Neural cell (in vitro differentiated cells): ENCODE measurements around the gene TFPI. TPM values are rescaled to one million over a fixed set of nuclear protein-coding genes. Genes with fewer than 3 reads are reported as not detected.
"Not testable (repeated sequence)": the region's sequence is repeated elsewhere in the genome, so short reads cannot be mapped to it uniquely, and the experiment has no call there.

ENCODE experiments used
- H2AFZ ChIP-seq: fragments of 200-600, 300-800 bp; sonication (generic), shearing (Covaris generic); 2 replicates; pipeline ENCODE4 v1.6.0; 2014; ENCODE audit warnings: low read depth, mild to moderate bottlenecking, antibody characterized with exemption, low read length, moderate library complexity
- H3F3A ChIP-seq: fragments of 200-600 bp; shearing (Covaris generic); 2 replicates; pipeline ENCODE4 v1.6.1; 2016; ENCODE audit warnings: mild to moderate bottlenecking, moderate library complexity, mixed read lengths, antibody characterized with exemption, low read length; ENCODE audit not compliant: insufficient read depth, poor library complexity, severe bottlenecking
- H3K27ac ChIP-seq: fragments of 200-600, 300-800 bp; sonication (generic), shearing (Covaris generic); 2 replicates; pipeline ENCODE4 v1.5.1; 2014; ENCODE audit warnings: mild to moderate bottlenecking, low read length, moderate library complexity
- H3K27me3 ChIP-seq: fragments of 300-800, 200-600 bp; sonication (generic), shearing (Covaris generic); 2 replicates; pipeline ENCODE4 v1.6.0; 2014; ENCODE audit warnings: mild to moderate bottlenecking, low read depth, low read length, moderate library complexity; ENCODE audit not compliant: insufficient read depth
- H3K36me3 ChIP-seq: fragments of 300-800, 200-600 bp; sonication (generic), shearing (Covaris generic); 2 replicates; pipeline ENCODE4 v1.5.1; 2014; ENCODE audit warnings: mild to moderate bottlenecking, antibody characterized with exemption, low read length, moderate library complexity; ENCODE audit not compliant: insufficient read depth
- H3K4me2 ChIP-seq: fragments of 300-800, 200-600 bp; sonication (generic), shearing (Covaris generic); 2 replicates; pipeline ENCODE4 v1.6.0; 2014; ENCODE audit warnings: mild to moderate bottlenecking, low read length
- H3K4me3 ChIP-seq: fragments of 300-800, 200-600 bp; sonication (generic), shearing (Covaris generic); 2 replicates; pipeline ENCODE4 v1.5.1; 2014; ENCODE audit warnings: mild to moderate bottlenecking, low read length, moderate library complexity
- H3K79me2 ChIP-seq: fragments of 200-600 bp; shearing (Covaris generic); replicated peaks from 2 replicates; pipeline ENCODE4 v1.6.0; 2014; ENCODE audit warnings: mild to moderate bottlenecking, low read length, moderate library complexity; ENCODE audit not compliant: insufficient read depth
- H3K9ac ChIP-seq: fragments of 300-800, 200-600 bp; sonication (generic), shearing (Covaris generic); 2 replicates; pipeline ENCODE4 v1.6.1; 2016; ENCODE audit warnings: mild to moderate bottlenecking, low read length, mixed read lengths
- H3K9me2 ChIP-seq: fragments of 200-600 bp; shearing (Covaris generic); 2 replicates; pipeline ENCODE4 v1.6.1; 2016; ENCODE audit warnings: mild to moderate bottlenecking, low read length, mixed read lengths; ENCODE audit not compliant: insufficient read depth
- H3K9me3 ChIP-seq: fragments of 200-600, 300-800 bp; sonication (generic), shearing (Covaris generic); 2 replicates; pipeline ENCODE4 v1.6.1; 2016; ENCODE audit warnings: mild to moderate bottlenecking, mixed run types, low read length, moderate library complexity, mixed read lengths
- H4K20me1 ChIP-seq: fragments of 200-600 bp; shearing (Covaris generic); 2 replicates; pipeline ENCODE4 v1.6.1; 2016; ENCODE audit warnings: mild to moderate bottlenecking, mixed run types; ENCODE audit not compliant: insufficient read depth
- CTCF ChIP-seq: fragments of 450-650 bp; IDR thresholded peaks from 2 replicates; pipeline ENCODE4 v1.5.1; 2014; ENCODE audit warnings: antibody characterized with exemption, mild to moderate bottlenecking, moderate library complexity; ENCODE audit not compliant: poor library complexity, severe bottlenecking
- EP300 ChIP-seq: fragments of 450-650 bp; conservative IDR thresholded peaks from 2 replicates; pipeline ENCODE4 v1.6.1; 2014; ENCODE audit warnings: antibody characterized with exemption, mild to moderate bottlenecking, moderate library complexity; ENCODE audit not compliant: poor library complexity, severe bottlenecking
- EZH2 ChIP-seq: fragments of 200-600, 300-800 bp; shearing (Covaris generic), sonication (generic); IDR thresholded peaks from 2 replicates; pipeline ENCODE4 v1.6.1; 2014; ENCODE audit warnings: antibody characterized with exemption, low read length, borderline replicate concordance, mild to moderate bottlenecking; ENCODE audit not compliant: insufficient read depth, poor library complexity, severe bottlenecking
- MXI1 ChIP-seq: fragments of 450-650 bp; conservative IDR thresholded peaks from 2 replicates; pipeline ENCODE4 v1.6.1; 2014; ENCODE audit warnings: antibody characterized with exemption, mild to moderate bottlenecking; ENCODE audit not compliant: poor library complexity, severe bottlenecking
- POLR2AphosphoS5 ChIP-seq: IDR thresholded peaks from 2 replicates; pipeline ENCODE4 v1.6.1; 2012
- RAD21 ChIP-seq: fragments of 450-650 bp; conservative IDR thresholded peaks from 2 replicates; pipeline ENCODE4 v1.6.1; 2014; ENCODE audit warnings: antibody characterized with exemption, mild to moderate bottlenecking, moderate library complexity
- REST ChIP-seq: IDR thresholded peaks from 2 replicates; pipeline ENCODE4 v1.6.1; 2012; ENCODE audit warnings: borderline replicate concordance
- SMC3 ChIP-seq: fragments of 450-650 bp; conservative IDR thresholded peaks from 2 replicates; pipeline ENCODE4 v1.6.1; 2014; ENCODE audit warnings: antibody characterized with exemption, mild to moderate bottlenecking, moderate library complexity; ENCODE audit not compliant: poor library complexity
- TAF1 ChIP-seq: IDR thresholded peaks from 2 replicates; pipeline ENCODE4 v1.6.1; 2012; ENCODE audit warnings: low read depth
- polyA plus RNA-seq: library from polyadenylated mRNA; depleted of rRNA; stranded (reverse); fragments of >200 nt; gene quantifications from 2 replicates; pipeline ENCODE4 v1.2.3, GENCODE V29; 2014

TFPI gene
- polyA plus RNA-seq, 1 donor from 2014 or later, result 0.51 TPM

- Histone ChIP-seq H3K27ac (no peak overlapping the region), H3K9ac (no peak overlapping the region), H3K36me3 (no peaks in the 10 kb centered on the region), H3K4me2 (no peak overlapping the region), H4K20me1 (no peaks in the 10 kb centered on the region), H3K4me3 (no peak overlapping the region), H2AFZ (no peak overlapping the region), H3K9me2 (no peaks in the 10 kb centered on the region), H3K79me2 (no peaks in the 10 kb centered on the region), H3F3A (no peaks in the 10 kb centered on the region), H3K27me3 (no peaks in the 10 kb centered on the region), H3K9me3 (no peaks in the 10 kb centered on the region)
- TF ChIP-seq RAD21, result no peak
- no peak for TF ChIP-seq CTCF
- no peak for TF ChIP-seq REST
- no peak for TF ChIP-seq TAF1
- no peak for TF ChIP-seq SMC3
- TF ChIP-seq MXI1, result no peak
- no peak for TF ChIP-seq POLR2AphosphoS5
- no peak for TF ChIP-seq EZH2
- no peak for TF ChIP-seq EP300
Measured at GRCh38 chr2:187541086-187542085, 12.8 kb downstream of the TFPI start.

- H3K79me2 ChIP-seq, H4K20me1 ChIP-seq, H3K4me2 ChIP-seq, H2AFZ ChIP-seq, H3K4me3 ChIP-seq, H3K36me3 ChIP-seq, H3K9me3 ChIP-seq, H3K27me3 ChIP-seq, H3F3A ChIP-seq, H3K27ac ChIP-seq, H3K9me2 ChIP-seq, H3K9ac ChIP-seq: not testable (repeated sequence)
Measured at GRCh38 chr2:187538222-187538621, 16.0 kb downstream of the TFPI start.

DNA sequence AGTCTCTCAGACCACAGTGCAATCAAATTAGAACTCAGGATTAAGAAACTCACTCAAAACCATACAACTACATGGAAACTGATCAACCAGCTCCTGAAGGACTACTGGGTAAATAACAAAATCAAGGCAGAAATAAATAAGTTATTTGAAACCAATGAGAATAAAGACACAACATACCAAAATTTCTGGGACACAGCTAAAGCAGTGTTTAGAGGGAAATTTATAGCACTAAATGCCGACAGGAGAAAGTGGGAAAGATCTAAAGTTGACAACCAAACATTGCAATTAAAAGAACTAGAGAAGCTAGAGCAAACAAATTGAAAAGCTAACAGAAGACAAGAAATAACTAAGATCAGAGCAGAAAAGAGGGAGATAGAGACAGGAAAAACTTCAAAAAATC, 18.9 kb downstream of the TFPI start:
- not testable (repeated sequence) for H2AFZ ChIP-seq, H3K36me3 ChIP-seq, H3K27ac ChIP-seq, H3K4me2 ChIP-seq, H3K9ac ChIP-seq, H3K9me2 ChIP-seq, H3K9me3 ChIP-seq, H3K79me2 ChIP-seq, H3K27me3 ChIP-seq, H3F3A ChIP-seq, H3K4me3 ChIP-seq, H4K20me1 ChIP-seq
